ENCODE data around the gene TSHZ2.

The TSHZ2 gene

DNA sequence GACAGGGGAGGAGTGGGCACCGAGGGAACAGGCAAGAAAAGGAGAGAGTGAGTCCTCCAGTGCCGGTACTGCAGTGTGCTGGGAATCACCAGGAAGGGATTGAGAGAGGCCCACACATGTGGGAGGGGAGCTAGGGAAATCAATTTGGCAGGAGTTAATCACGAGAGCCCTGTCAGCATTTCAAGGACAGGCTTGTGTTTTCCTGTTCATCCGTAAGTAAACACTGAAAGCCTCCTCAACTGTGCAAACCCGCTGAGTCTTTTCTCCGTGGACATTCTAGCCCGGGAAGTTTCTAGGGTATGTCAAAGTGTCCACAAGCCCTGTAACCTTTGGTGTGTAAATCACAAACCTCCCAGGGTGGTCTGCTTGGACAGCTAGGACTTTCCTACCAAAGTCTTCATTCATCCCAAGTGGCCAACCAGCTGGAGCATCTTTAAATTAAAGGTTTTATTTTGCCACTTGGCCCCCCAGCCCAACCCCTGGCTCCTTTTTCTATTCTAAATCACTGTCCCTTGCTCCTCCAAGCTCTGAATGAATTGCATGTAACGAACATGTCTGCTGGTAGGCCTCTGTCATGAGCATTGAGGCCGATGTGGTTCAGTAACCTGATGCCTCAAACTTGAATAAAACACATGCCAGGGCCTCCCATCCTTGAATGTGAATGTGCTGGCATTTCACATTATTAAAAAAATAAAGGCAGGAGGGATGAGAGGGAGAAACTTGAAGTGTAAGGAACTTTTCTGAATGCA, 472.4 kb downstream of the TSHZ2 start:
- peaks cover 24% of the 10 kb centered on the region for H3K9me3 ChIP-seq (ENCODE audit: control insufficient read depth, insufficient read depth, low read depth, low read length)
- H3K27ac ChIP-seq (ENCODE audit: low read depth, low read length): no peak overlapping the region
- H3K27me3 ChIP-seq (ENCODE audit: control insufficient read depth, insufficient read depth, low read length): no peaks in the 10 kb centered on the region
- H3K9ac ChIP-seq (ENCODE audit: low read length): no peak overlapping the region
- H3K36me3 ChIP-seq (ENCODE audit: control insufficient read depth, insufficient read depth, low read length): no peaks in the 10 kb centered on the region
- H3K4me1 ChIP-seq (ENCODE audit: control insufficient read depth, insufficient read depth, low read length): no peaks in the 10 kb centered on the region
- H3K4me3 ChIP-seq (ENCODE audit: low read depth, low read length): no peak overlapping the region

DNA sequence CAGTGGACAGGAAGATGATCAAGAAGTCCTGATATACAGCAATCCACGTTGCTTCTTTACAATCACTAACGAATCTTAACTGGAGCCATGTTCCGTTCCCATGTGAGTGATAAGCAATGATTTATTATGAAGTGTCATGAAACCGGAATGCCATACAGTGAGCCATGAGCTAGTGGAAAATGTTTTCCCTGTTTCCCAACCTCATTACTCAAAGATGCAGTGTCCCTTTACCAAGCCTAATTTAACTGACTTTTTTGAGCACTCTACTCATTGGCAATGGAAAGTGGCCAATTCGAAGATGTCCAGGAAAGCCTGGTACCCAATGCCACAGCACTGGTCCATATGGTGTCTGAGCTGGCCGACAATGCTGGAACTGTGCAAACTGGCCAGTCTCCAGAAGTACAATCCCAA, 473.2 kb downstream of the TSHZ2 start:
- no peak overlapping the region for H3K9ac ChIP-seq (ENCODE audit: low read length)

GRCh38 chr20:53445932-53446331, 473.8 kb downstream of the TSHZ2 start:
- no peaks in the 10 kb centered on the region for H3K4me1 ChIP-seq (ENCODE audit: control insufficient read depth, insufficient read depth, low read length)
- no peak overlapping the region for H3K9ac ChIP-seq (ENCODE audit: low read length)
- no peak overlapping the region for H3K4me3 ChIP-seq (ENCODE audit: low read depth, low read length)
- H3K9me3 ChIP-seq (ENCODE audit: control insufficient read depth, insufficient read depth, low read depth, low read length): peaks cover 26% of the 10 kb centered on the region
- H3K27me3 ChIP-seq (ENCODE audit: control insufficient read depth, insufficient read depth, low read length): no peaks in the 10 kb centered on the region
- no peak overlapping the region for H3K27ac ChIP-seq (ENCODE audit: low read depth, low read length)
- no peaks in the 10 kb centered on the region for H3K36me3 ChIP-seq (ENCODE audit: control insufficient read depth, insufficient read depth, low read length)

More for the DNA sequence above, 473.2 kb downstream of the TSHZ2 start:
- H3K4me1 ChIP-seq (ENCODE audit: control insufficient read depth, insufficient read depth, low read length): no peaks in the 10 kb centered on the region
- no peaks in the 10 kb centered on the region for H3K36me3 ChIP-seq (ENCODE audit: control insufficient read depth, insufficient read depth, low read length)
- H3K27me3 ChIP-seq (ENCODE audit: control insufficient read depth, insufficient read depth, low read length): no peaks in the 10 kb centered on the region
- peaks cover 26% of the 10 kb centered on the region for H3K9me3 ChIP-seq (ENCODE audit: control insufficient read depth, insufficient read depth, low read depth, low read length)
- no peak overlapping the region for H3K4me3 ChIP-seq (ENCODE audit: low read depth, low read length)
- no peak overlapping the region for H3K27ac ChIP-seq (ENCODE audit: low read depth, low read length)

GRCh38 chr20:53447316-53447715, 475.2 kb downstream of the TSHZ2 start:
- Histone ChIP-seq H3K4me3 (ENCODE audit: low read depth, low read length) (no peak overlapping the region), H3K36me3 (ENCODE audit: control insufficient read depth, insufficient read depth, low read length) (no peaks in the 10 kb centered on the region), H3K9ac (ENCODE audit: low read length) (no peak overlapping the region), H3K27ac (ENCODE audit: low read depth, low read length) (no peak overlapping the region), H3K27me3 (ENCODE audit: control insufficient read depth, insufficient read depth, low read length) (no peaks in the 10 kb centered on the region), H3K4me1 (ENCODE audit: control insufficient read depth, insufficient read depth, low read length) (no peaks in the 10 kb centered on the region), H3K9me3 (ENCODE audit: control insufficient read depth, insufficient read depth, low read depth, low read length) (peaks cover 26% of the 10 kb centered on the region)

- Histone ChIP-seq H3K9me3 (ENCODE audit: control insufficient read depth, insufficient read depth, low read depth, low read length) (peaks cover 31% of the 10 kb centered on the region), H3K9ac (ENCODE audit: low read length) (no peak overlapping the region), H3K4me3 (ENCODE audit: low read depth, low read length) (no peak overlapping the region), H3K36me3 (ENCODE audit: control insufficient read depth, insufficient read depth, low read length) (no peaks in the 10 kb centered on the region), H3K4me1 (ENCODE audit: control insufficient read depth, insufficient read depth, low read length) (no peaks in the 10 kb centered on the region), H3K27ac (ENCODE audit: low read depth, low read length) (no peak overlapping the region), H3K27me3 (ENCODE audit: control insufficient read depth, insufficient read depth, low read length) (no peaks in the 10 kb centered on the region)
Measured at GRCh38 chr20:53448426-53448825, 476.3 kb downstream of the TSHZ2 start.

DNA sequence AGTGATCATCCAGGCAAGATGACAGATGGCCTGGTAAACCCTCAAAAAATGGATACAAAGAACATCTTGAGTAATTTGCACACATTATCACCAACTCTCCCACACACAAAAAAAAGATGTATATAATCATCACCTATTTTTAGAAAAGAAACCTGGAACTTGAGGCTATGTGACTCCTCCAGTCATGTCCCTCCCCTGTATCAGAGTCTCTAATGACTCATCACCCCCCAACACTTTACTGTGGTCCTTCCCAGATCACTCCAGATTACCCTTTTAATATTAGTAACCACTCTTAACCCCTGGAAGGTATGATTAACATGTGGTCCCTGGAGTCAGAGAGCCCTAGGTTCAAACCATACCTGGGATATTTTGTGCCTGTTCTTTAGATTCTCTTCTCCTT, 476.7 kb downstream of the TSHZ2 start:
- H3K9ac ChIP-seq (ENCODE audit: low read length): no peak overlapping the region
- H3K36me3 ChIP-seq (ENCODE audit: control insufficient read depth, insufficient read depth, low read length): no peaks in the 10 kb centered on the region
- no peaks in the 10 kb centered on the region for H3K4me1 ChIP-seq (ENCODE audit: control insufficient read depth, insufficient read depth, low read length)
- H3K27me3 ChIP-seq (ENCODE audit: control insufficient read depth, insufficient read depth, low read length): no peaks in the 10 kb centered on the region
- no peak overlapping the region for H3K4me3 ChIP-seq (ENCODE audit: low read depth, low read length)
- peaks cover 31% of the 10 kb centered on the region for H3K9me3 ChIP-seq (ENCODE audit: control insufficient read depth, insufficient read depth, low read depth, low read length)
- H3K27ac ChIP-seq (ENCODE audit: low read depth, low read length): no peak overlapping the region

- Histone ChIP-seq H3K4me3 (ENCODE audit: low read depth, low read length) (no peak overlapping the region), H3K9me3 (ENCODE audit: control insufficient read depth, insufficient read depth, low read depth, low read length) (peaks cover 31% of the 10 kb centered on the region), H3K9ac (ENCODE audit: low read length) (no peak overlapping the region), H3K36me3 (ENCODE audit: control insufficient read depth, insufficient read depth, low read length) (no peaks in the 10 kb centered on the region), H3K27me3 (ENCODE audit: control insufficient read depth, insufficient read depth, low read length) (no peaks in the 10 kb centered on the region), H3K4me1 (ENCODE audit: control insufficient read depth, insufficient read depth, low read length) (no peaks in the 10 kb centered on the region), H3K27ac (ENCODE audit: low read depth, low read length) (no peak overlapping the region)
Measured at GRCh38 chr20:53453076-53453475, 480.9 kb downstream of the TSHZ2 start.

GRCh38 chr20:53454675-53455276, 482.6 kb downstream of the TSHZ2 start:
- no peak overlapping the region for H3K9ac ChIP-seq (ENCODE audit: low read length)
- no peaks in the 10 kb centered on the region for H3K4me1 ChIP-seq (ENCODE audit: control insufficient read depth, insufficient read depth, low read length)
- no peak overlapping the region for H3K27ac ChIP-seq (ENCODE audit: low read depth, low read length)
- H3K4me3 ChIP-seq (ENCODE audit: low read depth, low read length): no peak overlapping the region
- peaks cover 14% of the 10 kb centered on the region for H3K9me3 ChIP-seq (ENCODE audit: control insufficient read depth, insufficient read depth, low read depth, low read length)
- H3K36me3 ChIP-seq (ENCODE audit: control insufficient read depth, insufficient read depth, low read length): no peaks in the 10 kb centered on the region
- H3K27me3 ChIP-seq (ENCODE audit: control insufficient read depth, insufficient read depth, low read length): no peaks in the 10 kb centered on the region

- Histone ChIP-seq H3K27ac (ENCODE audit: low read depth, low read length) (no peak overlapping the region), H3K4me3 (ENCODE audit: low read depth, low read length) (no peak overlapping the region), H3K9ac (ENCODE audit: low read length) (no peak overlapping the region), H3K27me3 (ENCODE audit: control insufficient read depth, insufficient read depth, low read length) (no peaks in the 10 kb centered on the region), H3K4me1 (ENCODE audit: control insufficient read depth, insufficient read depth, low read length) (no peaks in the 10 kb centered on the region), H3K36me3 (ENCODE audit: control insufficient read depth, insufficient read depth, low read length) (0 out of 2 replicates have a peak, but pooled peaks cover 2% of the 10 kb centered on the region), H3K9me3 (ENCODE audit: control insufficient read depth, insufficient read depth, low read depth, low read length) (peaks cover 32% of the 10 kb centered on the region)
Measured at GRCh38 chr20:53463101-53463972, 491.2 kb downstream of the TSHZ2 start.

GRCh38 chr20:53466279-53466678, 494.1 kb downstream of the TSHZ2 start:
- no peak overlapping the region for H3K27ac ChIP-seq (ENCODE audit: low read depth, low read length)
- no peaks in the 10 kb centered on the region for H3K27me3 ChIP-seq (ENCODE audit: control insufficient read depth, insufficient read depth, low read length)
- 0 out of 2 replicates have a peak, but pooled peaks cover 2% of the 10 kb centered on the region for H3K36me3 ChIP-seq (ENCODE audit: control insufficient read depth, insufficient read depth, low read length)
- H3K9ac ChIP-seq (ENCODE audit: low read length): no peak overlapping the region
- peaks cover 30% of the 10 kb centered on the region for H3K9me3 ChIP-seq (ENCODE audit: control insufficient read depth, insufficient read depth, low read depth, low read length)
- H3K4me3 ChIP-seq (ENCODE audit: low read depth, low read length): no peak overlapping the region
- H3K4me1 ChIP-seq (ENCODE audit: control insufficient read depth, insufficient read depth, low read length): no peaks in the 10 kb centered on the region

- Histone ChIP-seq H3K36me3 (ENCODE audit: control insufficient read depth, insufficient read depth, low read length) (peaks cover 6% of the 10 kb centered on the region; the same call in 1 of the 2 replicates), H3K9me3 (ENCODE audit: control insufficient read depth, insufficient read depth, low read depth, low read length) (peaks cover 14% of the 10 kb centered on the region), H3K4me3 (ENCODE audit: low read depth, low read length) (no peak overlapping the region), H3K27me3 (ENCODE audit: control insufficient read depth, insufficient read depth, low read length) (no peaks in the 10 kb centered on the region), H3K4me1 (ENCODE audit: control insufficient read depth, insufficient read depth, low read length) (no peaks in the 10 kb centered on the region), H3K27ac (ENCODE audit: low read depth, low read length) (no peak overlapping the region), H3K9ac (ENCODE audit: low read length) (no peak overlapping the region)
Measured at GRCh38 chr20:53468587-53468986, 496.4 kb downstream of the TSHZ2 start.

Measured in HUES6 (cell line).